Activated naive CD8-positive, alpha-beta T cell treated with anti-CD3 and anti-CD28 coated beads, Interleukin-2, amount 10 ng/mL, durations not matched to agents 7 days and 5 days (primary cell): Measurements from ENCODE around the gene SMO. TPM values are rescaled to one million over a fixed set of nuclear protein-coding genes. Genes with fewer than 3 reads are reported as not detected.

Experiments used
- ATAC-seq: fragments of 150-1000 bp; cut with Tn5 transposase; one replicate; pipeline ENCODE4 v1.10.0; 2021; ENCODE audit warnings: low read depth, moderate library complexity
- POLR2A ChIA-PET: fragments of 350-600 bp; sonication (Branson Sonifier 250); formaldehyde crosslinking; loops from one replicate; lab custom pipeline; 2021; ENCODE audit warnings: antibody characterized with exemption; lab: Charles Lee
- DNase-seq: peaks from one replicate; pipeline ENCODE4 v3.0.0; 2021
- H3K27ac Mint-ChIP-seq: one replicate; pipeline ENCODE4 v1.8.0; 2022; ENCODE audit warnings: mild to moderate bottlenecking, mixed read lengths
- H3K27me3 Mint-ChIP-seq: one replicate; pipeline ENCODE4 v1.8.0; 2022; ENCODE audit warnings: mild to moderate bottlenecking, moderate library complexity, mixed read lengths
- H3K36me3 Mint-ChIP-seq: one replicate; pipeline ENCODE4 v1.8.0; 2021; ENCODE audit warnings: mild to moderate bottlenecking, mixed read lengths
- H3K4me1 Mint-ChIP-seq: one replicate; pipeline ENCODE4 v1.8.0; 2021; ENCODE audit warnings: mixed read lengths
- H3K4me3 Mint-ChIP-seq: one replicate; pipeline ENCODE4 v1.8.0; 2022; ENCODE audit warnings: mild to moderate bottlenecking, moderate library complexity, mixed read lengths
- H3K9me3 Mint-ChIP-seq: one replicate; pipeline ENCODE4 v1.8.0; 2021; ENCODE audit warnings: mixed read lengths
- total RNA-seq, 2 experiments: library from RNA; stranded (reverse); gene quantifications; one replicate each; pipeline ENCODE4 v1.2.3, GENCODE V29; 2021

SMO gene
- total RNA-seq, 2 experiments from 2014 or later, result 0.20 TPM; not detected in 1

GRCh38 chr7:129184981-129185670, 3.3 kb upstream of the SMO start:
- ATAC-seq (no peak), DNase-seq (no peak)
- Mint-ChIP-seq H3K9me3 (no peaks in the 10 kb centered on the region), H3K4me3 (no peak overlapping the region), H3K27me3 (peaks cover 44% of the 10 kb centered on the region), H3K36me3 (no peaks in the 10 kb centered on the region), H3K27ac (no peak overlapping the region), H3K4me1 (peaks cover 11% of the 10 kb centered on the region)
- POLR2A ChIA-PET, result no interaction called here

- H3K36me3 Mint-ChIP-seq, result no peaks in the 10 kb centered on the region
These were observed 1.6 kb upstream of the SMO start for GRCh38 chr7:129186749-129187260.

GRCh38 chr7:129187681-129188371, 607 bp upstream of the SMO start:
- ATAC-seq (no peak), DNase-seq (no peak)
- H3K4me1 Mint-ChIP-seq, result peaks cover 11% of the 10 kb centered on the region
- no peaks in the 10 kb centered on the region for H3K9me3 Mint-ChIP-seq
- no peaks in the 10 kb centered on the region for H3K36me3 Mint-ChIP-seq
- H3K27ac Mint-ChIP-seq, result no peak overlapping the region
- POLR2A ChIA-PET, result no interaction called here
- peaks cover 62% of the 10 kb centered on the region for H3K27me3 Mint-ChIP-seq
- H3K4me3 Mint-ChIP-seq, result peak overlapping the region; percentile 60

More at GRCh38 chr7:129186749-129187260, 1.6 kb upstream of the SMO start:
- no peaks in the 10 kb centered on the region for H3K9me3 Mint-ChIP-seq
- POLR2A ChIA-PET, result no interaction called here
- ATAC-seq, result no peak
- H3K27ac Mint-ChIP-seq, result no peak overlapping the region
- H3K27me3 Mint-ChIP-seq, result peaks cover 53% of the 10 kb centered on the region
- DNase-seq, result no peak
- H3K4me3 Mint-ChIP-seq, result no peak overlapping the region
- peaks cover 11% of the 10 kb centered on the region for H3K4me1 Mint-ChIP-seq

- ATAC-seq, result peak; percentile 44
These were observed 643 bp downstream of the SMO start for GRCh38 chr7:129188892-129189660.

GRCh38 chr7:129189661-129190310, 1.4 kb downstream of the SMO start:
- Mint-ChIP-seq H3K27ac (no peak overlapping the region), H3K36me3 (no peaks in the 10 kb centered on the region), H3K9me3 (no peaks in the 10 kb centered on the region), H3K27me3 (peaks cover 62% of the 10 kb centered on the region), H3K4me3 (peak overlapping the region; percentile 69), H3K4me1 (peaks cover 11% of the 10 kb centered on the region)
- ATAC-seq (no peak), DNase-seq (no peak)
- POLR2A ChIA-PET, result no interaction called here

More at GRCh38 chr7:129188892-129189660, 643 bp downstream of the SMO start:
- H3K27ac Mint-ChIP-seq, result no peak overlapping the region
- H3K27me3 Mint-ChIP-seq, result peaks cover 62% of the 10 kb centered on the region
- no peaks in the 10 kb centered on the region for H3K36me3 Mint-ChIP-seq
- no peak for DNase-seq
- H3K9me3 Mint-ChIP-seq, result no peaks in the 10 kb centered on the region
- POLR2A ChIA-PET, result no interaction called here
- H3K4me3 Mint-ChIP-seq, result peak overlapping the region; percentile 69
- H3K4me1 Mint-ChIP-seq, result peaks cover 11% of the 10 kb centered on the region

GRCh38 chr7:129191272-129191671, 2.8 kb downstream of the SMO start:
- POLR2A ChIA-PET, result no interaction called here
- no peaks in the 10 kb centered on the region for H3K9me3 Mint-ChIP-seq
- H3K4me1 Mint-ChIP-seq, result peaks cover 11% of the 10 kb centered on the region
- H3K4me3 Mint-ChIP-seq, result no peak overlapping the region
- H3K36me3 Mint-ChIP-seq, result no peaks in the 10 kb centered on the region
- H3K27ac Mint-ChIP-seq, result no peak overlapping the region
- ATAC-seq, result no peak
- H3K27me3 Mint-ChIP-seq, result peaks cover 55% of the 10 kb centered on the region
- no peak for DNase-seq

- no peaks in the 10 kb centered on the region for H3K9me3 Mint-ChIP-seq
- no peak overlapping the region for H3K4me3 Mint-ChIP-seq
- no peak overlapping the region for H3K27ac Mint-ChIP-seq
- H3K27me3 Mint-ChIP-seq, result peaks cover 43% of the 10 kb centered on the region
- H3K4me1 Mint-ChIP-seq, result peaks cover 7% of the 10 kb centered on the region
- ATAC-seq (no peak), DNase-seq (no peak)
- no peaks in the 10 kb centered on the region for H3K36me3 Mint-ChIP-seq
- POLR2A ChIA-PET, result interaction anchor here (0.6 kb wide), 1 partner anchor 673 kb away, joined by 3 read pairs; no protein-coding TSS in a partner anchor
These were observed 5.5 kb downstream of the SMO start for GRCh38 chr7:129193892-129194291.

- no peaks in the 10 kb centered on the region for H3K9me3 Mint-ChIP-seq
These were observed 9.3 kb downstream of the SMO start for GRCh38 chr7:129197771-129198170.

GRCh38 chr7:129199406-129199805, 11.0 kb downstream of the SMO start:
- Mint-ChIP-seq H3K27ac (no peak overlapping the region), H3K27me3 (peaks cover 10% of the 10 kb centered on the region), H3K4me3 (no peak overlapping the region), H3K36me3 (no peaks in the 10 kb centered on the region), H3K4me1 (no peaks in the 10 kb centered on the region), H3K9me3 (no peaks in the 10 kb centered on the region)
- no peak for ATAC-seq
- POLR2A ChIA-PET, result no interaction called here
- DNase-seq, result no peak

More at GRCh38 chr7:129197771-129198170, 9.3 kb downstream of the SMO start:
- H3K4me1 Mint-ChIP-seq, result no peaks in the 10 kb centered on the region
- POLR2A ChIA-PET, result no interaction called here
- H3K36me3 Mint-ChIP-seq, result no peaks in the 10 kb centered on the region
- peaks cover 10% of the 10 kb centered on the region for H3K27me3 Mint-ChIP-seq
- no peak overlapping the region for H3K4me3 Mint-ChIP-seq
- no peak for DNase-seq
- H3K27ac Mint-ChIP-seq, result no peak overlapping the region
- no peak for ATAC-seq

GRCh38 chr7:129202058-129202777, 13.8 kb downstream of the SMO start:
- no peaks in the 10 kb centered on the region for H3K36me3 Mint-ChIP-seq
- H3K27me3 Mint-ChIP-seq, result peaks cover 6% of the 10 kb centered on the region
- no peaks in the 10 kb centered on the region for H3K9me3 Mint-ChIP-seq
- H3K4me1 Mint-ChIP-seq, result peaks cover 3% of the 10 kb centered on the region
- POLR2A ChIA-PET, result no interaction called here
- ATAC-seq, result no peak
- H3K4me3 Mint-ChIP-seq, result no peak overlapping the region
- H3K27ac Mint-ChIP-seq, result no peak overlapping the region
- no peak for DNase-seq

- ATAC-seq (no peak), DNase-seq (no peak)
- Mint-ChIP-seq H3K36me3 (no peaks in the 10 kb centered on the region), H3K27ac (no peak overlapping the region), H3K9me3 (no peaks in the 10 kb centered on the region), H3K27me3 (peaks cover 5% of the 10 kb centered on the region), H3K4me1 (peaks cover 3% of the 10 kb centered on the region), H3K4me3 (no peak overlapping the region)
- POLR2A ChIA-PET, result no interaction called here
These were observed 14.8 kb downstream of the SMO start for GRCh38 chr7:129203050-129203741.
